Breast epithelium (tissue), 3 donors: ENCODE measurements around the gene WDR1.

Experiments used
- POLR2A ChIP-seq: fragments of 450-650 bp; IDR thresholded peaks from one replicate; pipeline ENCODE4 v1.6.1; 2016; ENCODE audit warnings: antibody characterized with exemption, mild to moderate bottlenecking, moderate library complexity
- POLR2AphosphoS5 ChIP-seq, 3 donors: sonication (generic); formaldehyde crosslinking; IDR thresholded peaks; one replicate each; pipeline ENCODE4 v1.6.1; 2017; ENCODE audit warnings: antibody characterized with exemption in 3 of 3
- TF ChIP-seq, protein P1 (sequence below), 3 donors: fragments of 450-650 bp; IDR thresholded peaks; one replicate each; pipeline ENCODE4 v1.5.1; 2016 to 2017; ENCODE audit warnings: antibody characterized with exemption in 3 of 3, mild to moderate bottlenecking in 3 of 3, moderate library complexity in 3 of 3

DNA sequence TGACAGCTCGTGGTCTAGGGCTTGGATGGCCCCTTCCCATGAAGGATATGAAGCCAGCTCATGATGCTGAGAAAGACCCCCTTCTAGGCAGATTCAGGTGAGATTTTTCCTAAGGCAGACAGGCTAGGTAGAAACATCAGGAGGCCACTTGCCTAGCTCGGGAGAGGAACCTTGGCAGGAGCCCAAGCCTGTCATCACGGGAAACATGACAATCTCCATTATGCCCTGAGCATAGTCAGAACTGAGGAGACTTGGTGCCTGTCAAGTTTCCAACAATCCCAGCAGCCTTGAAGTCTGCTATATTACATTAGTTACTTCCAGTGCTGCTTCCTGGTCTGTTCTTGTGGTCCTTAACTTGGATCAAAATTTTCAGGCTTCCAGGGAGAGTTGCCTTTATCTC is 18.7 kb upstream of the WDR1 start:
- TF ChIP-seq, protein P1, sequence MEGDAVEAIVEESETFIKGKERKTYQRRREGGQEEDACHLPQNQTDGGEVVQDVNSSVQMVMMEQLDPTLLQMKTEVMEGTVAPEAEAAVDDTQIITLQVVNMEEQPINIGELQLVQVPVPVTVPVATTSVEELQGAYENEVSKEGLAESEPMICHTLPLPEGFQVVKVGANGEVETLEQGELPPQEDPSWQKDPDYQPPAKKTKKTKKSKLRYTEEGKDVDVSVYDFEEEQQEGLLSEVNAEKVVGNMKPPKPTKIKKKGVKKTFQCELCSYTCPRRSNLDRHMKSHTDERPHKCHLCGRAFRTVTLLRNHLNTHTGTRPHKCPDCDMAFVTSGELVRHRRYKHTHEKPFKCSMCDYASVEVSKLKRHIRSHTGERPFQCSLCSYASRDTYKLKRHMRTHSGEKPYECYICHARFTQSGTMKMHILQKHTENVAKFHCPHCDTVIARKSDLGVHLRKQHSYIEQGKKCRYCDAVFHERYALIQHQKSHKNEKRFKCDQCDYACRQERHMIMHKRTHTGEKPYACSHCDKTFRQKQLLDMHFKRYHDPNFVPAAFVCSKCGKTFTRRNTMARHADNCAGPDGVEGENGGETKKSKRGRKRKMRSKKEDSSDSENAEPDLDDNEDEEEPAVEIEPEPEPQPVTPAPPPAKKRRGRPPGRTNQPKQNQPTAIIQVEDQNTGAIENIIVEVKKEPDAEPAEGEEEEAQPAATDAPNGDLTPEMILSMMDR (IDR thresholded peaks at IDR 0.05) = no peak
- no peak for TF ChIP-seq POLR2A
- no peak for TF ChIP-seq POLR2AphosphoS5 (IDR thresholded peaks at IDR 0.05)
